Neural cell (in vitro differentiated cells): Measurements from ENCODE around the gene NME4. TPM values are rescaled to one million over a fixed set of nuclear protein-coding genes. Genes with fewer than 3 reads are reported as not detected.

Experiments used
- H2AFZ ChIP-seq: fragments of 200-600, 300-800 bp; sonication (generic), shearing (Covaris generic); 2 replicates; pipeline ENCODE4 v1.6.0; 2014; ENCODE audit warnings: low read depth, mild to moderate bottlenecking, antibody characterized with exemption, low read length, moderate library complexity
- H3F3A ChIP-seq: fragments of 200-600 bp; shearing (Covaris generic); 2 replicates; pipeline ENCODE4 v1.6.1; 2016; ENCODE audit warnings: mild to moderate bottlenecking, moderate library complexity, mixed read lengths, antibody characterized with exemption, low read length; ENCODE audit not compliant: insufficient read depth, poor library complexity, severe bottlenecking
- H3K27ac ChIP-seq: fragments of 200-600, 300-800 bp; sonication (generic), shearing (Covaris generic); 2 replicates; pipeline ENCODE4 v1.5.1; 2014; ENCODE audit warnings: mild to moderate bottlenecking, low read length, moderate library complexity
- H3K27me3 ChIP-seq: fragments of 300-800, 200-600 bp; sonication (generic), shearing (Covaris generic); 2 replicates; pipeline ENCODE4 v1.6.0; 2014; ENCODE audit warnings: mild to moderate bottlenecking, low read depth, low read length, moderate library complexity; ENCODE audit not compliant: insufficient read depth
- H3K36me3 ChIP-seq: fragments of 300-800, 200-600 bp; sonication (generic), shearing (Covaris generic); 2 replicates; pipeline ENCODE4 v1.5.1; 2014; ENCODE audit warnings: mild to moderate bottlenecking, antibody characterized with exemption, low read length, moderate library complexity; ENCODE audit not compliant: insufficient read depth
- H3K4me2 ChIP-seq: fragments of 300-800, 200-600 bp; sonication (generic), shearing (Covaris generic); 2 replicates; pipeline ENCODE4 v1.6.0; 2014; ENCODE audit warnings: mild to moderate bottlenecking, low read length
- H3K4me3 ChIP-seq: fragments of 300-800, 200-600 bp; sonication (generic), shearing (Covaris generic); 2 replicates; pipeline ENCODE4 v1.5.1; 2014; ENCODE audit warnings: mild to moderate bottlenecking, low read length, moderate library complexity
- H3K79me2 ChIP-seq: fragments of 200-600 bp; shearing (Covaris generic); replicated peaks from 2 replicates; pipeline ENCODE4 v1.6.0; 2014; ENCODE audit warnings: mild to moderate bottlenecking, low read length, moderate library complexity; ENCODE audit not compliant: insufficient read depth
- H3K9ac ChIP-seq: fragments of 300-800, 200-600 bp; sonication (generic), shearing (Covaris generic); 2 replicates; pipeline ENCODE4 v1.6.1; 2016; ENCODE audit warnings: mild to moderate bottlenecking, low read length, mixed read lengths
- H3K9me2 ChIP-seq: fragments of 200-600 bp; shearing (Covaris generic); 2 replicates; pipeline ENCODE4 v1.6.1; 2016; ENCODE audit warnings: mild to moderate bottlenecking, low read length, mixed read lengths; ENCODE audit not compliant: insufficient read depth
- H3K9me3 ChIP-seq: fragments of 200-600, 300-800 bp; sonication (generic), shearing (Covaris generic); 2 replicates; pipeline ENCODE4 v1.6.1; 2016; ENCODE audit warnings: mild to moderate bottlenecking, mixed run types, low read length, moderate library complexity, mixed read lengths
- H4K20me1 ChIP-seq: fragments of 200-600 bp; shearing (Covaris generic); 2 replicates; pipeline ENCODE4 v1.6.1; 2016; ENCODE audit warnings: mild to moderate bottlenecking, mixed run types; ENCODE audit not compliant: insufficient read depth
- EP300 ChIP-seq: fragments of 450-650 bp; conservative IDR thresholded peaks from 2 replicates; pipeline ENCODE4 v1.6.1; 2014; ENCODE audit warnings: antibody characterized with exemption, mild to moderate bottlenecking, moderate library complexity; ENCODE audit not compliant: poor library complexity, severe bottlenecking
- EZH2 ChIP-seq: fragments of 200-600, 300-800 bp; shearing (Covaris generic), sonication (generic); IDR thresholded peaks from 2 replicates; pipeline ENCODE4 v1.6.1; 2014; ENCODE audit warnings: antibody characterized with exemption, low read length, borderline replicate concordance, mild to moderate bottlenecking; ENCODE audit not compliant: insufficient read depth, poor library complexity, severe bottlenecking
- MXI1 ChIP-seq: fragments of 450-650 bp; conservative IDR thresholded peaks from 2 replicates; pipeline ENCODE4 v1.6.1; 2014; ENCODE audit warnings: antibody characterized with exemption, mild to moderate bottlenecking; ENCODE audit not compliant: poor library complexity, severe bottlenecking
- POLR2AphosphoS5 ChIP-seq: IDR thresholded peaks from 2 replicates; pipeline ENCODE4 v1.6.1; 2012
- RAD21 ChIP-seq: fragments of 450-650 bp; conservative IDR thresholded peaks from 2 replicates; pipeline ENCODE4 v1.6.1; 2014; ENCODE audit warnings: antibody characterized with exemption, mild to moderate bottlenecking, moderate library complexity
- REST ChIP-seq: IDR thresholded peaks from 2 replicates; pipeline ENCODE4 v1.6.1; 2012; ENCODE audit warnings: borderline replicate concordance
- SMC3 ChIP-seq: fragments of 450-650 bp; conservative IDR thresholded peaks from 2 replicates; pipeline ENCODE4 v1.6.1; 2014; ENCODE audit warnings: antibody characterized with exemption, mild to moderate bottlenecking, moderate library complexity; ENCODE audit not compliant: poor library complexity
- TAF1 ChIP-seq: IDR thresholded peaks from 2 replicates; pipeline ENCODE4 v1.6.1; 2012; ENCODE audit warnings: low read depth
- polyA plus RNA-seq: library from polyadenylated mRNA; depleted of rRNA; stranded (reverse); fragments of >200 nt; gene quantifications from 2 replicates; pipeline ENCODE4 v1.2.3, GENCODE V29; 2014
- TF ChIP-seq, protein P1 (sequence below): fragments of 450-650 bp; IDR thresholded peaks from 2 replicates; pipeline ENCODE4 v1.5.1; 2014; ENCODE audit warnings: antibody characterized with exemption, mild to moderate bottlenecking, moderate library complexity; ENCODE audit not compliant: poor library complexity, severe bottlenecking

The NME4 gene
- polyA plus RNA-seq, 1 donor from 2014 or later = 65.2 TPM

DNA sequence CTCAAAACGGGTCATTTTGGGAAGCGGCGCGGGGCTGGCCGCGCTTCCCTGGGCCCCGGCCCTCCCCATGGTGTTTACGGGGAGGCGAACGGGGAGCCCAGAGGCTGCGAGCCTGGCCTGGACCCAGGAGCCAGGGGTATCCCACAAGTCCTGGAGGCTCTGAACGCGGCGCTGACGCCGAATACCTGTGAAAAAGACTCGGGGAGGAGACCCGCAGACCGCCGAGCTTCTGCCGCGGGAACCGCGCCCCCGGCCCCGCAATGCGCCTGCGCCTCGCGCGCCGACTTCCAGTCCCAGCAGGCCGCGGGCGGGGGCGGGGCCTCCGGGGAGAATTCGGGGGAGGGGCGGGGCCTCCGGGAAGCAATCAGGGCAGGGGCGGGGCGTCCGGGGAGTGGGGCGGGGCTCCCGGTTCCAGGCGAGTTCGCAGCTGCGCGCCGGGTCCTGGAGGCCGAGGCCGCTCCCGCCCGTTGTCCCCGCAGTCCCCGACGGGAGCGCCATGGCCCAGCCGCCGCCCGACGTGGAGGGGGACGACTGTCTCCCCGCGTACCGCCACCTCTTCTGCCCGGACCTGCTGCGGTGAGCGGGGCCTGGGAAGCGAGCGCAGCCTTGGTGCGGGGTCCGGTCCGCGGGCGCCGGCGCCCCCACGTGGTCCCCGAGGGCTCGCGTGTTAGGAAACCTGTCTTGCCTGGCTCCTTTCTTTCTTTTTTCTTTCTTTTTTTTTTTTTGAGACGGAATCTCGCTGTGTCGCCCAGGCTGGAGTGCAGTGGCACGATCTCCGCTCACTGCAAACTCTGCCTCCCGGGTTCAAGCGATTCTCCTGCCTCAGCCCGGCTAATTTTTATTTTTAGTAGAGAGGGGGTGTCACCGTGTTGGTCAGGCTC lies 4.7 kb downstream of the NME4 start, which contains the start of gene DECR2:
TSS of gene DECR2 (plus strand) at position 418 of the 881 bp plus-strand sequence. CDS start at position 497, 79 bp downstream.
- TF ChIP-seq, protein P1, sequence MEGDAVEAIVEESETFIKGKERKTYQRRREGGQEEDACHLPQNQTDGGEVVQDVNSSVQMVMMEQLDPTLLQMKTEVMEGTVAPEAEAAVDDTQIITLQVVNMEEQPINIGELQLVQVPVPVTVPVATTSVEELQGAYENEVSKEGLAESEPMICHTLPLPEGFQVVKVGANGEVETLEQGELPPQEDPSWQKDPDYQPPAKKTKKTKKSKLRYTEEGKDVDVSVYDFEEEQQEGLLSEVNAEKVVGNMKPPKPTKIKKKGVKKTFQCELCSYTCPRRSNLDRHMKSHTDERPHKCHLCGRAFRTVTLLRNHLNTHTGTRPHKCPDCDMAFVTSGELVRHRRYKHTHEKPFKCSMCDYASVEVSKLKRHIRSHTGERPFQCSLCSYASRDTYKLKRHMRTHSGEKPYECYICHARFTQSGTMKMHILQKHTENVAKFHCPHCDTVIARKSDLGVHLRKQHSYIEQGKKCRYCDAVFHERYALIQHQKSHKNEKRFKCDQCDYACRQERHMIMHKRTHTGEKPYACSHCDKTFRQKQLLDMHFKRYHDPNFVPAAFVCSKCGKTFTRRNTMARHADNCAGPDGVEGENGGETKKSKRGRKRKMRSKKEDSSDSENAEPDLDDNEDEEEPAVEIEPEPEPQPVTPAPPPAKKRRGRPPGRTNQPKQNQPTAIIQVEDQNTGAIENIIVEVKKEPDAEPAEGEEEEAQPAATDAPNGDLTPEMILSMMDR = peak; percentile 77
- TF ChIP-seq EP300 = no peak
- TF ChIP-seq SMC3 = peak; percentile 75
- peak; percentile 76 for TF ChIP-seq POLR2AphosphoS5
- TF ChIP-seq TAF1 = no peak
- peak; percentile 87 for TF ChIP-seq MXI1
- TF ChIP-seq REST = peak; percentile 57
- no peak for TF ChIP-seq EZH2
- TF ChIP-seq RAD21 = peak; percentile 68
- H3K27me3 ChIP-seq = no peaks in the 10 kb centered on the region
- H3K36me3 ChIP-seq = no peaks in the 10 kb centered on the region
- H3K27ac ChIP-seq = peak within 1 kb of the TSS; percentile 76
- H3F3A ChIP-seq = no peaks in the 10 kb centered on the region
- H4K20me1 ChIP-seq = no peaks in the 10 kb centered on the region
- H3K9me3 ChIP-seq = no peaks in the 10 kb centered on the region
- no peaks in the 10 kb centered on the region for H3K9me2 ChIP-seq
- no peak within 1 kb of the TSS for H2AFZ ChIP-seq
- no peak within 1 kb of the TSS for H3K4me2 ChIP-seq
- H3K9ac ChIP-seq = peak within 1 kb of the TSS; percentile 76
- H3K4me3 ChIP-seq = peak within 1 kb of the TSS; percentile 68
- H3K79me2 ChIP-seq = no peaks in the 10 kb centered on the region

GRCh38 chr16:404971-405486 lies 8.0 kb downstream of the NME4 start:
- no peak overlapping the region for H3K4me2 ChIP-seq
- H3K36me3 ChIP-seq = no peaks in the 10 kb centered on the region
- H3K9me3 ChIP-seq = no peaks in the 10 kb centered on the region
- H3K9me2 ChIP-seq = no peaks in the 10 kb centered on the region
- no peaks in the 10 kb centered on the region for H3F3A ChIP-seq
- no peaks in the 10 kb centered on the region for H4K20me1 ChIP-seq
- TF ChIP-seq RAD21 (no peak), EP300 (no peak), EZH2 (no peak), TAF1 (no peak), MXI1 (no peak), REST (no peak), POLR2AphosphoS5 (no peak), SMC3 (no peak)
- TF ChIP-seq, protein P1 = no peak
- H2AFZ ChIP-seq = no peak overlapping the region
- no peaks in the 10 kb centered on the region for H3K27me3 ChIP-seq
- no peaks in the 10 kb centered on the region for H3K79me2 ChIP-seq
- no peak overlapping the region for H3K4me3 ChIP-seq
- no peak overlapping the region for H3K27ac ChIP-seq
- no peak overlapping the region for H3K9ac ChIP-seq
